GM18907 (cell line): ENCODE results near the gene ARRB1.

Experiments
- ATAC-seq: cut with Tn5 transposase; IDR thresholded peaks from one replicate; pipeline ENCODE4 v1.9.1; 2021; ENCODE audit warnings: mild to moderate bottlenecking, moderate library complexity; ENCODE audit not compliant: unreplicated experiment

The ARRB1 gene

DNA sequence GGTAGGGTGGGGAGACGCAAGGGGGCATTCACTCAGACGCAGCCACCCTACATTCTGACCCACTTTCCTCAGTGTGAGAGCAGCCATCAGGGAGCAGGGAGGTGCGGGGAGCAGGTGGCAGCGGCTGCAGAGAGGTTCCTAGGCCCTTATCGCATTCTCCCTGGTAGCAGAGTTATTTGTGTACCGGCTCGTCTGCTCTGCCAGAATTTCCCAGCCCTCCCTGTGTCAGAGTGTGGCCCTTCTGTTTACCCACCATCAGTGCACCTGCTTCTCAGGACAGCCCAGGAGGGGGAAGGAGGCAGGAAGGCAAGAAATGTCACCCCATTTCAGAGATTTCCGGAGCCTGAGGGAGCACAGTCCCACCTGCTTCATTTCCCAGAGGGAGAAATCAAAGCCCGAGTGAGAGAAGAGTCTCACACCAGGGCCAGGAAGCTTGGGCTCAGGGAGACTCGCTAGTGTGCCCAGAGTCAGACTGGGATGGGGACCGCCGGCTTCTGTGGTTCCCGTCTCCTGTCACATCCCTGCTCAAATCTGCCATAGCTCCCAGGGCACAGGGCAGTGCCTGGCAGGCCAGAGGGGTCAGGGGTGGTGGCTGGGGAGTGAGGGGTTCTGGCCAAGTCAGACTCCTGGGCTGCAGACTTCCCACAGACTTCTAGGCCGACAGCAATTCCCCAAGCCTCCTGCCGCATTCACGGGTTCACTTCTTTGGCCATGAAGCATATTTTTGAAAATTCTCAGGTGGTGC is 49.7 kb downstream of the ARRB1 start:
- no peak for ATAC-seq

DNA sequence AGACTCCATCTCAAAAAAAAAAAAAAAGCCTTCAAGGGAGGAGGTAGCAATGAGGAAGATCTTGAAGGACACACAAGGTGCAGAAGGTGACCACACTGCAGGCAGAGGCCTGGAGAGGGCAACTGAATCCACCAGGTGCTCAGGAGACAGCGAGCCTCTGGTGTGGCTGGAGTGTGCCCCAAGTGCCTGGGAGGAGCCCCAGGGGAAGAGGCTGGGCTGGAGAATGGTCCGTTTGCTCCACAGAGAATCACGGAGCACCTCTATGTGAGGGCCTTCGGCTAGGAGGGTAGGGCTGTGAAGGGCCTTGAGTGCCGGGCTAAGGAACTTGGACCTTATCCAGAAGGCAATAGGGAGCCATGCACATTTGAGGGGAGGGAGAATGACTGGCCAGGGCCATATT is 50.3 kb downstream of the ARRB1 start:
- ATAC-seq, result no peak

DNA sequence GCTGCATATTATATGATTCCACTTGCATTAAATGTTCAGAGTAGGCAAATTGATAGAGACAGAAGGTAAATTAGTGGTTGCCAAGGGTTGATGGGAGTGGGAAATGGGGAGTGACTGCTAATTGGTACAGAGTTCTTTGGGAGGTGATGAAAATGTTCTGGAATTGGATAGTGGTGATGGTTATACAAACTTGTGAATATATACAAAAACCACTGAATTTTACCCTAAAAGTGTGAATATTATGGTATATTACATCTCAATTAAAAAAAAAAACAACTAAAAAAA is 52.5 kb downstream of the ARRB1 start:
- ATAC-seq, result no peak

DNA sequence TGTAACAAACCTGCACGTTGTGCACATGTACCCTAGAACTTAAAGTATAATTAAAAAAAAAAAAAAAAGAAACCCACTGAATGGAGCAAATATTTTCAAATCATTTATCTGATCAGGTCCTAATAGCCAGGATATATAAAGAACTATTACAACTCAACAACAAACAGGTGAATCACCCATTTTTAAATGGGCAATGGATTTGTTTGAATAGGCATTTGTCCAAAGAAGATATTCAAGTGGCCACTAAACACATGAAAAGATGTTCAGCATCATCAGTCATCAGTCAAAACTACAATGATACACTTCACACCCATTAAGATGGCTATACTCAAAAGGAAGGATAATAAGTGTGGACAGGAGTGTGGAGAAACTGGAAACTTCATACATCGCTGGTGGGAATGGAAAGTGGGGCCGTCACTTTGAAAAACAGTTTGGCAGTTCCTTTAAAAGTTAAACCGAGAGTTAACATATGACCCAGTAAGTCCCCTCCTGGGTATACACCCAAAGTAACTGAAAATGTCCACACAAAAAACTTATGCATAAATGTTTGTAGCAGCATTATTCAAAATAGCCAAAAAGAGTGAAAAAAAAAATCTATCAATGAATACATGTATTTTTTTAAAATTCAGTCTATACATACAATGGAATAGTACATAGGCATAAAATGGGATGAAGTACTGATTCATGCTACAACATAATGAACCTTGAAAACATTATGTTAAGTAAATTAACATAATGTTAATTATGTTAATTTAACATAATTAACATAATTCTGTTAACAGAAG is 53.1 kb downstream of the ARRB1 start:
- ATAC-seq, result no peak

DNA sequence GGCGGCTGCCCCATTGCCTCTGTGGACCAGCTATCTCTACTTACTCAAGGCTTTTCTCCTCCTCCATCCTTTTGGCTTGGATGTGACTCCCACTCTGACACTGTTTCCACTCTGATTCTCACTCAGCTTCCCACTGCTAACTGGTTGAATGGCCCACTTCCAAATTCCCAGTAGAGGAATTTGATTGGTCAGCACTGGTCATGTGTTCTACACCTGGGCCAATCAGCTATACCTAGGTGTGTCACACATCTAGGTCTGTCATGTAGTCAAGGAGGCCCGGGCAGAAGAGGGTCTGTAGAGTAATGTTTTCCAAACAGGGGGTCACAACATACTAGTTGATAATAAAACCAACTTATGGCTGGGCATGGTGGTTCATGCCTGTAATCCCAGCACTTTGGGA is 57.6 kb downstream of the ARRB1 start:
- no peak for ATAC-seq

DNA sequence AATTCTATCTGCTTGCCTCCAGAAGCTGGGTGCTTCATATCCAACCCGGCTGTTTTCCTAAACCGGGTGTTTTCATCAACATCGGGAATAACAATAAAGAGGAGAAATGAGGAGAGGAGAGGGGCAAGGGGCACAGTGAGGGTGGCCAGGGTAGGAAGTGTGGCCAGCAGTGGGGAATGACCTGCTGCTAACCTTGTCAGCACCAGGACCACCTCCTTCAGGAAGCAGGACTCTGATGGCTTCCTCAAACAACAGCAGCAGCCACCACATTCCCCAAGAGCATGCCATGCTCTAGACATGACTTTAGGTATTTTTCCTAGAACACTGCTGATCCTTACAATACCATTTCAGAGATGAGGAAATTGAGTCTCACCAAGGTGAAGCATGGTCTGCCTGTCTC is 58.5 kb downstream of the ARRB1 start:
- no peak for ATAC-seq

DNA sequence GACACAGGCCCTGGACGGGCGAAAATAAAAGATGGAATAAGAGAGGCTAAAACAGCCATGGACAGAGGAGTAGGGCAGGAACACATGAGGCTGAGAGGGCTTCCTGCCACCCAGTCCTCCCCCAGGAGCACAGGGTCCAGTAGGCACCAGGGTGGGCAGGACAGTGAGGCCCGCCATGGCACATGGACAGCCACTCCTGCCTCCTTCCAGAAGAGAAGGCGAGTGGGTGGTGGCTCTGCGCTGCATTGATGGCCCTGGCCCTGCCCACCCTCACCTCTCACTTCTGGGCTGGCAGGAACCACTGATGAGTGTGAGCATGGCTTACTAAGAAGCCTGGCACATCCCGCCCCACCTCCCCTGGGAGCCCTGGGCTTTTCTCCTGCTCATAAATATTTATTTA is 59.7 kb downstream of the ARRB1 start:
- ATAC-seq, result no peak

DNA sequence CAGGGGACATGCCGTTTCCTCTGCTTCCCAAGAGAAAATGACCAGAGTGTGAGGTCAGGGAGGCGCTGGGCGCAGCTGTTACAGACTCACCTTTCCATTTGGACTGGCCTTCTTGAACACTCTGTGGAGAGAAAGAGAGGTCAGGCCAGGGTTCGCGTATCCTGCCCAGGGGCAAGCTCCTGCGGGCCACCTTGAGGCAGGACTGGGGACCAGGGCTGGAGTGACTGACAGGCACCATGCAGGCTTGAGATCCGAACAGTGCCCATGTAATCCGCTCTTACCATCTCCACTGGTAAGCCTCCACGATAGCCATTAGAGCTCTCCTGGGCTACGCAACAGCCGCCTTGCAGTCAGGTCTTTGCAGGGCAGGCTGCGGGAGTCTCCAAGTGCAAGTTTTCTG is 61.5 kb downstream of the ARRB1 start:
- ATAC-seq, result no peak

DNA sequence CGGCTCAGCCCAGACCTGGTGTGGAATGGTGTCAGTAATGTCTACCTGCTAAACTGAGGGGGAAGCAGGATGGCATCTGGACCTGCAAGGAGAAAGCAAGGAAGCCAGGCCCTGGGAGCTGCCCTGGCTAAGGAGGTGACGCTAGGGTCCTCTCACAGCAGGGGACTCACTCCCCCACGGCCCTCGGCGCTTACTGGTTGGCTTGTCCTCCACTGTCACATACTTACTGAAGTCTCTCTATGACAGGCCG is 62.0 kb downstream of the ARRB1 start:
- ATAC-seq, result no peak

DNA sequence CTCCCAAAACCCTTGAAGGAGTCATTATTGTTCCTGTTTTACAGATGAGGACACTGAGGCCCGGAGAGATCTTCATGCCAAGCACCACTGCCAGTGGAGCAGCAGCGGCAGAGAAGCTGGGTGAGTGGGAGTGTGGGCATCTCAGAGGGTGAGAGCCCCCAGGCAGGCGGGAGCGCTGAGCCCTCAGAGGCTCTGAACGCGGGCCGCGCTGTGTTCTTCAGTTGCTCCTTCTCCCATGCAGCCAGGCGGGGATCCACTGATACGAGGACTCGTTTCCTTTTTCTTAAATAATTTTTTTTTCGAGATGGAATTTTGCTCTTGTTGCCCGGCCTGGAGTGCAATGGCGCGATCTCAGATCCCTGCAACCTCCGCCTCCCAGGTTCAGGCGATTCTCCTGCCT is 63.9 kb downstream of the ARRB1 start:
- no peak for ATAC-seq

DNA sequence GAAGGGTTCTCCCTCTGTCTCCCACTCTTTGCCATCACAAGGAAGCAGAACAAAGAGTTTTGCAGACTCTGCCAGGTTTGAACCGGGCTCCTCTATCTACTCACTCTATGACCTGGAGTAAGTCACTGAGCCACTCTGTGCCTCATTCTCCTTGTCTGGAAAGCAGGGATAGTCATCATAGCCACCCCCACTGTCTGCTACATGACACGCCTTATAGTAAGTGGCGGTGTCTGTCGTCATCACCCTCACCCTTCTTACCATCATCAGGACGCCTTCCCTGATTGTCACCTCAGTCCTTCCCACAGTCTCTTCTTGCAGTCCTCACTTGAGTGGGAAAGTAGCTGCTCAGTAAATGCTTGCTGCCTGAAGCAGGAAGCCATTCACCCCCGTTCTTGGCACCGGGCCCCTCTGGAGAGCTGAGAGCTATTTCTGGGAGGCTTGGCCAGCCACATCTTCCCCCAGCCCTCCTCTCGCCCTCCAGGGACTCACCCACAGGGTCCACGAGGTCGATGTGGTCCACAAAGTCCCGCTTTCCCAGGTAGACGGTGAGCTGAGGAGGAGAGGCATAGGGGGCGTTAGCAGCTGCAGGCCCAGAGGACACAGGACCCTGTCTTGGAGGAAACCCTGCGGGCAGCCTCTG is 64.5 kb downstream of the ARRB1 start:
- no peak for ATAC-seq

DNA sequence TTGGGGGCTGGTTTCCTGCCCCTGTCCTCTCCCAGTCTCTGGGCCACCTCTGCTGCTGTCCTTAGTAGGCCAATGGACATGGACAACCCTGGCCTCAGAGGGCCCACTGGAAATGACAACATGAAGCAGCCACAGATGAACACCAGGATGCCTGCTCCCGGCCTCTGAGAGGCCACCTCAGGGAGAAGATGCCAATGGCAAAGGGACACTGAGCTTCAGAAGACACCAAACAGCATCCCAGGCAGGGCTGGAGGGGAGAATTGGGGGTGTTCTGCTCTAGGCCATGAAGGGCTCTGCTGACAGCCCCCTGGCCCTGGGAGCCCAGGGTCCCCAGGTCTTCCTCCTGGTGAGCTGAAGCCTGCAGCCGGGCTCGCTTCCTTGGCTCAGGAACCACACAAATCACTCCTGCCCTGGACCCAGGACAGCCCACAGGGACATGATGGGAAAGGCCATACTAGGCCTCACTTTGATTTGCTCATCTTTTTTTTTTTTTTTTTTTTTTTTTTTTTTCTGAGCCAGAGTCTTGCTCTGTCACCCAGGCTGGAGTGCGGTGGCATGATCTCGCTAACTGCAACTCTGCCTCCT is 65.6 kb downstream of the ARRB1 start:
- no peak for ATAC-seq

DNA sequence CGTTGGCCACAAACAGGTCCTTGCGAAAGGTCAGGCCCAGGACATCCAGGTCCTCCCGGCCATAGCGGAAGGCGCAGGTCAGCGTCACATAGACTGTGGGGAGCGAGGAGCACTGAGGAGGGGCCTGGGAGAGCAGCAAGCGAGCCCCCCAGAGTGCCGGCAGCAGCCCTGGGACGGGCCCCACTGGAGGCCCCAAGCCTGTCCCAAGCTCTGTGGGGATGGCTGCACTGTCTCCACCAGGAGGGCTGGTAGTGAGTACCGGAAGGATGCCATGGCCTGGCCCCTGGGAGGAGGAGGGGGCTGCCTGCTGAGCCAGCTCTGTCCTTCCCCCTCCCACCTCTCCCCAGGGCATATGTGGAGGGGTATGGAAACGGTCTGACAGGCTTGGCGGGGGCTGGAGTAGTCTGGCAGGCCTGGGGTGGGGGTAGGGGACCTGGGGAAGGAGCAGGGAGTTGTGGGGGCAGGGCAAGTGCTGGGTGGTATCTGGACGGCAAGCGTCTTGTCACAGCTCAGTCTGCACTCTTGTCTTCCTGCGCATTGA is 68.0 kb downstream of the ARRB1 start:
- ATAC-seq, result no peak

DNA sequence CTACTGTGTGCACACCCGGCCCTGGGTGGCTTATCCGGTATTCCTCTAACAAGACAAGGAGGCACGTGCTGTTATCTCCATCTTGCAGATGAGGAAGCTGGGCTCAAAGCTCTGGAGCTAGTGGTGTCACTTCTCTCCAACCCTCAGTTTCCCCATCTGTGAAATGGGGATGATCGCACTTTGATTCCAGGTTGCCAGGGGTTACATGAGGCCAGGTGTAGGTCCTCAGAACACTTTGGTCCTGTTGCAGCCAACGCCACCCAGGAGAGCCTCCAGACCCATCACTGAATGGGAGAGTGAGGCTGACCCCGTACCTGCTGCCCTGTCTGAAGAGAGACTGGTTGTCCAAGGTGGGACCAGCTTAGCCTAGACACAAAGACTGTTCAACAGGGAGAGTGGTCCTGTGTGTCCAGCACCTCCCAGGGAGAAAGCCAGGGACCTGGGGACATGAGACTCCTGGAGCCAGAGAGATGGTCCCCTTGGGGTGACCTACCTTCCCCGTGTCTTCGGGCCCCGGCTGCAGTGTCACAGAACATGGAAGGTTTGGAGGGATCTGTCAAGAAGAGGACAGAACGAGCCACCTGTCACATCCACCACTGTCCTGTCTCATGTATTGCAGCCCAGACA is 69.9 kb downstream of the ARRB1 start:
- no peak for ATAC-seq

DNA sequence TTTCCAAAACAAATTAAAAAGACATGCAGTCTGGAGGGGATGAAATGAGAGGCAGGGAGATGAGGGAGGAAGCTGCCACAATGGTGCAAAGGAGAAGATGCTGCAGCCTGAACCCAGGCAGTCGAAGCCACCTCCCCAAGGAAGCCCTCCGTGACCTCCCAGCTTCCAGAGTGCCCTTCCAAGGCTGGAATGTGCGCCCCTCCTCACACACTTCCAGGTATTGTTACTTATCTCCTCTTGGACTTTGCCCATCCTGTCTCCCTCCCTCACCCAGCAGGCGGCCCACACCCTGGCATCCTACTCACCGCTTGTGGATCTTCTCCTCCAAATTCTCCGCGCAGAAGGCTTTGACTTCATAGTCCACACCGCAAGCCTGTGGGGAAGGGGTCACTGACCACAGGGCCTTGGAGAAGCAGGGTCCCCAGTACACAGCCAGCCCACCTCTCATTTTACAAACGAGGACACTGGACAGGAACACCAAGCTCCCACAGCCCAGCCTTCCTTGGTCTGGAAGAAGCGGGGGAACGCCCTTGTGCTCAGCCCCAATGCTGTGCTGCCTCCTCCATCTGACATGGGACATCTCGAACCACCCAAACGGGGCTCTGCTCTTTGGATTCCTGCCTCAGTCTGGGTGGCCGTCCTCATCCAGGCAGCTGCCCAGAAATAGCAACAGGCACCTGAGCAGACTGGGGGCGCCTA is 70.5 kb downstream of the ARRB1 start:
- no peak for ATAC-seq

DNA sequence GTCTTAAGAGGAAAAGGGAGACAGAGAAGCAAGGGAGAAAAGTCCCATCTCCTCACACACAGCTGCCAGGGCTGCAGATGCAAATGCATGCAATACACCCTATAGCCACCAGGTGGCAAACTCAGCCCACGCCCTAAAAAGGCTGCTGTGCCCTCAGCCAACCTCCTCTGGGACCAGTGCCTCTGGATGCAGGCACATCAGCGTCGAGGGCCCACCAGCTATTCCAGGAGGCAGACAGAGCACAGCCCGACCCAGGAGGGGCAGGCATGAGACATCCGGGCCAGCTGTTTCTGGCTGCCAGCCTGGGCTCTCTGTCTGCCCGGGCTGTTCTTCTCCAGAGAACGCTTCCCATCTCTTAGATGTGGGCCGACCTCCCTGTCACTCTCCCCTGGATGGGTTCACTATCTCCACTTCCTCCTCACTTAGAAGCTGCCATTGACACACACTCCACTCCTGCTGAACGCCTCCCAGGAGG is 71.2 kb downstream of the ARRB1 start:
- peak; percentile 55 for ATAC-seq

DNA sequence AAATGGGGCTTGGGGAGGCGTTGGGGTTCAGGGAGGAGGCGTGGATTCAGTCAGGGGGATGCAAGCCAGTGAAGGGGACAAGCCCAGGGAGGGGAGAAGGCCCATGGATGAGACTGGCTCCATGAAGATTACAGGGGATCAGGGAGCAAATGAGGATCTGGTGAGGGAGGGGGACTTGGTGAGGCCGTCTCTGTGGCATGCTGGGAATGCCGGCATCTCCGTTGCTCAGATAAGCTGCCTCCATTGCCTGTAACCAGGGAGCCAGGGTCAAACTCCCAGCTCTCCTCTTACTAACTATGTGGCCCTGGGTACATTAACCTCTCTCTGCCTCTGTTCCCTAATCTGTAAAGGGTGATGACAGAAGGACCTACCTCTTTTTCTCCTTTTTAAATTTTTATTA is 72.2 kb downstream of the ARRB1 start:
- ATAC-seq, result no peak

DNA sequence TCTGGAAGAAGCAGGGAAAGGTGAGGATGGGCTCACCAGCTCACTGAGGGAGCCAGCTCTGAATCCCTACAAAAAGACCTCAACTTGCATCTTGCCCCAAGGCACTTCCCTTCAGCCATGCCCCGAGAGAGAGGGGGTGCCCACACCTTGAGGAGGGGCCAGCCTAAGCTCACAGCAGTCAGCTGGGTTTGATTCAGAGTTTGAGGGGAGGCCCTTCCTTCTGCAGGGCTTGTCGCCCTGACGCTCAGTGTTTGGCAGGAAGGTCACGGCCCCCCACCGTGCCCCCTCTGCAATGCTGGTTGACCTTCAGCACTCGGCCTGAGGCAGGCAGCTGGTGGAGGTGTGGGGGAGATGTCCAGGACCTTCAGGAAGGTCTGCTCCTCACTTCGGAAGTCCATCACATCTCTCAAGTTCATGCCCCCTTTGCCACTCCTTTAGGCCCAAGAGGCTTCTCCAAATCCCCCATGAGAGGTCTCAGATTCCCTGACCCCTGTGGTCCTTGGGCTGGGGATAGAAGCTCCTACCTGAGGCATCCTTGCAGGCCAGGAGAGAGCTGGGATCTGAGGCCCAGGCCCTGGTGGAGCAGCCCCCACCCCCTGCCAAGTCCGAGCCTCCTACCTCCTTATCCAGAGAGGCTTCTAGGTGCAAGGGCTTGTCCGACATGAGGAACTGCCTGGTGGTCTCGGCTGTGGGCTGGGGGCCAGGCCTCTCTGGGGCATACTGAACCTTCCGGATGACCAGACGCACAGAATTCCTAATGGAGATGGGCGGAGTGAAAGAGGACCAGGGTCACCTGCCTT is 73.3 kb downstream of the ARRB1 start:
- ATAC-seq, result no peak

DNA sequence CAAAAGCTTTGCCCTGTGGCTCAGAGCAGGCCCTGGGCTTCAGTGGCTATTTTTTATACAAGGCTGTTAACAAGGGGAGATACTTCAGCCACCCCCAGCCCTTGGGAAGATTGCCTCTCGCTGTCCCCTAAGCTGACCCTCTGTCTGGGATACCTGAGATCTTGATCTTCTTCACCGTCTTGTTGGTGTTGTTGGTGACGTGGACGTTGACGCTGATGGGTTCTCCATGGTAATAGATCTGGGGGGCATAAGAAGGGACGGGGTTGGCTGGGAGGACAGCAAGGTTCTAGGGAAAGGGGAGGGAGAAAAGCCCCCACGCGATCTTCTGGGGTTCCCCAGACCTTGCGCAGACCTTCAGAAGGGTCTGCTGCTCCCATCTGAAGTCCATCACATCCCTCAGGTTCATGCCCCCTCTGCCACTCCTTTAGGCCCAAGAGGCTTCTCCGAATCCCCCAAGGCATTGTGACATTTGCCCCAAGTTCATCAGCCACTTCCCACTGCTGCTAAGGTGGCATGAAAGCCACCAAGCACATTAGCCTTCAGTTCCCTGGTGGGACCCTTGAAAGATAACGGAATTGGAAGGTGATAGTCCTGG is 74.2 kb downstream of the ARRB1 start:
- no peak for ATAC-seq

DNA sequence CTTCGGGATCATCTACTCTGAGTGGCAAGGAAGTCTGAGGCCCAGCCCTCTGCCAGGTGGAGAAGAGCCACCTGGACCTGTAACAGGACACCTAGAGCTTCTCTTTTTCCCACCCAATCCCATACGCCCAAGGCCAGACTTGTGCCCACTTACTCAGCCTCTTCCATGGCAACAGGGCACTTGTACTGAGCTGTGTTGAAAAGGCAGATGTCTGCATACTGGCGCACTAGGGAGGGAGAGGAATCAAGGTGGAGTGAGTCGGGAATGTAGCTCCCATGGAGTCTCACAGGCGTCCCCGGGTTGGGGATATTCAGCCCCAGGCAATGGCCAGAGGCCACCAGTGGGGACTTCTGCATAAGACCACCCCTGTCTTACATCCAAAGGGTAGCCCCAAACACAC is 74.8 kb downstream of the ARRB1 start:
- no peak for ATAC-seq
